IMR-90 (cell line): Measurements from ENCODE around the gene DKK3. TPM values are rescaled to one million over a fixed set of nuclear protein-coding genes. Genes with fewer than 3 reads are reported as not detected.

Experiments
- ATAC-seq: fragments of 200-7000 bp; cut with Tn5 transposase; 2 replicates; pipeline ENCODE4 v1.9.1; 2020; ENCODE audit warnings: low read depth, mild to moderate bottlenecking, moderate library complexity
- BruUV-seq: library from RNA; stranded (reverse); fragments of 400-500 nt; replicated peaks from 2 replicates; lab custom pipeline; 2021; lab: Mats Ljungman, UMichigan
- CTCF ChIA-PET: fragments of 300-600 bp; formaldehyde crosslinking; extraction: SDS; loops from one replicate; lab custom pipeline; 2021; ENCODE audit warnings: antibody characterized with exemption; lab: Yijun Ruan, JAX
- POLR2A ChIA-PET: fragments of 300-600 bp; sonication (Branson Sonifier 250); formaldehyde crosslinking; loops from one replicate; lab custom pipeline; 2022; ENCODE audit warnings: antibody characterized with exemption; ENCODE audit not compliant: unreplicated experiment; lab: Charles Lee
- DNase-seq: peaks from one replicate; pipeline ENCODE4 v3.0.0; 2013
- H2AFZ ChIP-seq: replicated peaks from 2 replicates; pipeline ENCODE3; 2013; ENCODE audit warnings: low read length, mild to moderate bottlenecking; ENCODE audit not compliant: poor library complexity
- H2AK5ac ChIP-seq: 2 replicates; pipeline ENCODE4 v1.6.1; 2013; ENCODE audit warnings: low read depth, low read length, inconsistent platforms
- H2AK9ac ChIP-seq: replicated peaks from 2 replicates; pipeline ENCODE3; 2013; ENCODE audit warnings: mild to moderate bottlenecking, low read depth, low read length, moderate library complexity; ENCODE audit not compliant: poor library complexity
- H2BK120ac ChIP-seq: 2 replicates; pipeline ENCODE4 v1.6.1; 2013; ENCODE audit warnings: low read depth, low read length, inconsistent platforms
- H2BK15ac ChIP-seq: 3 replicates; pipeline ENCODE4 v1.6.1; 2013; ENCODE audit warnings: low read depth, low read length, inconsistent platforms
- H2BK20ac ChIP-seq: 2 replicates; pipeline ENCODE4 v1.6.1; 2013; ENCODE audit warnings: low read depth, mild to moderate bottlenecking, inconsistent platforms, low read length, moderate library complexity
- H2BK5ac ChIP-seq: 2 replicates; pipeline ENCODE4 v1.6.1; 2013; ENCODE audit warnings: mild to moderate bottlenecking, low read depth, low read length, inconsistent platforms; ENCODE audit not compliant: poor library complexity, severe bottlenecking
- H3K14ac ChIP-seq: replicated peaks from 2 replicates; pipeline ENCODE4 v1.6.1; 2013; ENCODE audit warnings: low read depth, low read length, inconsistent platforms
- H3K18ac ChIP-seq: 2 replicates; pipeline ENCODE4 v1.6.1; 2013; ENCODE audit warnings: low read depth, low read length, control low read depth
- H3K23ac ChIP-seq: 2 replicates; pipeline ENCODE4 v1.6.1; 2013; ENCODE audit warnings: low read depth, low read length, inconsistent platforms
- H3K27ac ChIP-seq: 2 replicates; pipeline ENCODE4 v1.5.1; 2013; ENCODE audit warnings: mild to moderate bottlenecking, control low read depth, low read length; ENCODE audit not compliant: insufficient read depth
- H3K27me3 ChIP-seq: 2 replicates; pipeline ENCODE4 v1.6.1; 2013; ENCODE audit warnings: low read length; ENCODE audit not compliant: control insufficient read depth, insufficient read depth
- H3K36me3 ChIP-seq: 2 replicates; pipeline ENCODE4 v1.6.1; 2013; ENCODE audit warnings: low read length, mixed read lengths; ENCODE audit not compliant: control insufficient read depth, insufficient read depth
- H3K4ac ChIP-seq: 2 replicates; pipeline ENCODE4 v1.6.1; 2013; ENCODE audit warnings: low read depth, low read length, inconsistent platforms
- H3K4me1 ChIP-seq: 2 replicates; pipeline ENCODE4 v1.6.1; 2013; ENCODE audit warnings: low read length, mixed read lengths; ENCODE audit not compliant: control insufficient read depth, insufficient read depth
- H3K4me2 ChIP-seq: 2 replicates; pipeline ENCODE4 v1.6.1; 2013; ENCODE audit warnings: low read depth, mild to moderate bottlenecking, control low read depth, low read length, moderate library complexity
- H3K4me3 ChIP-seq: 2 replicates; pipeline ENCODE4 v1.5.1; 2013; ENCODE audit warnings: low read depth, mild to moderate bottlenecking, control low read depth, low read length, moderate library complexity; ENCODE audit not compliant: insufficient read depth
- H3K56ac ChIP-seq: 2 replicates; pipeline ENCODE4 v1.6.1; 2013; ENCODE audit warnings: low read length, inconsistent platforms; ENCODE audit not compliant: insufficient read depth; ENCODE audit errors: extremely low read depth
- H3K79me1 ChIP-seq, 2 experiments: 2 replicates each; pipeline ENCODE4 v1.6.1; 2013; ENCODE audit warnings: low read length in 2 of 2, inconsistent platforms in 1 of 2, low read depth in 1 of 2
- H3K9ac ChIP-seq: 2 replicates; pipeline ENCODE4 v1.6.1; 2013; ENCODE audit warnings: low read depth, low read length, control low read depth
- H3K9me1 ChIP-seq: 2 replicates; pipeline ENCODE4 v1.6.1; 2013; ENCODE audit warnings: low read length, inconsistent platforms; ENCODE audit not compliant: insufficient read depth
- H3K9me3 ChIP-seq: 2 replicates; pipeline ENCODE4 v1.6.1; 2013; ENCODE audit warnings: low read length; ENCODE audit not compliant: control insufficient read depth, insufficient read depth
- H4K20me1 ChIP-seq: 2 replicates; pipeline ENCODE4 v1.6.1; 2013; ENCODE audit warnings: low read length, inconsistent platforms; ENCODE audit not compliant: insufficient read depth
- H4K5ac ChIP-seq: 2 replicates; pipeline ENCODE4 v1.6.1; 2013; ENCODE audit warnings: mild to moderate bottlenecking, low read depth, low read length, control low read depth
- H4K8ac ChIP-seq, 2 experiments: 2 replicates each; pipeline ENCODE4 v1.6.1; 2013; ENCODE audit warnings: low read depth in 2 of 2, low read length in 2 of 2, control low read depth in 1 of 2, inconsistent platforms in 1 of 2
- H4K91ac ChIP-seq: 2 replicates; pipeline ENCODE4 v1.6.1; 2013; ENCODE audit warnings: low read depth, low read length, inconsistent platforms; ENCODE audit not compliant: insufficient read depth
- BHLHE40 ChIP-seq: fragments of 150-350 bp; IDR thresholded peaks from 2 replicates; pipeline ENCODE4 v1.6.1; 2016; ENCODE audit warnings: mild to moderate bottlenecking, low read depth, low read length
- CEBPB ChIP-seq: IDR thresholded peaks from 2 replicates; pipeline ENCODE4 v1.6.1; 2012; ENCODE audit warnings: low read depth, low read length, improper control_type of control experiment
- CTCF ChIP-seq: conservative IDR thresholded peaks from 2 replicates; pipeline ENCODE4 v1.5.1; 2012; ENCODE audit warnings: mild to moderate bottlenecking, low read depth, low read length, improper control_type of control experiment
- ELK1 ChIP-seq: fragments of 150-350 bp; IDR thresholded peaks from 2 replicates; pipeline ENCODE4 v1.6.1; 2016; ENCODE audit warnings: low read depth, mild to moderate bottlenecking, low read length, moderate library complexity, borderline replicate concordance
- MAFK ChIP-seq: IDR thresholded peaks from 2 replicates; pipeline ENCODE4 v1.6.1; 2012; ENCODE audit warnings: low read depth, low read length, improper control_type of control experiment
- MAZ ChIP-seq: IDR thresholded peaks from 2 replicates; pipeline ENCODE4 v1.6.1; 2012; ENCODE audit warnings: low read depth, mild to moderate bottlenecking, low read length, improper control_type of control experiment, moderate library complexity, borderline replicate concordance
- MXI1 ChIP-seq: IDR thresholded peaks from 2 replicates; pipeline ENCODE4 v1.6.1; 2012; ENCODE audit warnings: low read depth, mild to moderate bottlenecking, low read length, moderate library complexity, borderline replicate concordance
- NFE2L2 ChIP-seq: fragments of 150-350 bp; IDR thresholded peaks from 2 replicates; pipeline ENCODE4 v1.6.1; 2016; ENCODE audit warnings: low read depth, mild to moderate bottlenecking, low read length
- POLR2A ChIP-seq: IDR thresholded peaks from 2 replicates; pipeline ENCODE4 v1.6.1; 2012; ENCODE audit warnings: mild to moderate bottlenecking, low read depth, low read length
- RAD21 ChIP-seq: IDR thresholded peaks from 2 replicates; pipeline ENCODE4 v1.6.1; 2012; ENCODE audit warnings: low read length, improper control_type of control experiment
- RCOR1 ChIP-seq: IDR thresholded peaks from 2 replicates; pipeline ENCODE4 v1.6.1; 2012; ENCODE audit warnings: mild to moderate bottlenecking, low read length, improper control_type of control experiment; ENCODE audit not compliant: insufficient replicate concordance
- SMC3 ChIP-seq: fragments of 150-350 bp; IDR thresholded peaks from 2 replicates; pipeline ENCODE4 v1.6.1; 2016; ENCODE audit warnings: low read depth, mild to moderate bottlenecking, antibody characterized with exemption, low read length, moderate library complexity
- WGBS, 2 experiments: methylation state at CpG; one replicate each; pipeline versions ENCODE4 v1.1.5 to v1.1.7; 2013; ENCODE audit warnings: missing lambda C conversion rate in 2 of 2; ENCODE audit not compliant: insufficient read length in 1 of 2; ENCODE audit errors: extremely low coverage in 2 of 2; 5-methylcytosine and 5-hydroxymethylcytosine counted together
- dilution Hi-C: fragments of 300-500 bp; cut with HindIII; formaldehyde crosslinking; loops from one replicate; pipeline ENCODE4 v1.14.3; 2018; ENCODE audit warnings: low sequenced_read_pairs; ENCODE audit not compliant: unreplicated experiment
- in situ Hi-C: fragments of 300-500 bp; cut with MboI; formaldehyde crosslinking; loops from 3 replicates; pipeline ENCODE4 v1.14.3; 2019; ENCODE audit warnings: low sequenced_read_pairs, inconsistent platforms, mixed read lengths
- intact Hi-C: fragments of 100-400 bp; cut with micrococcal nuclease; formaldehyde crosslinking; loops from 2 replicates; pipeline ENCODE4 v1.10.0; 2022
- polyA plus RNA-seq, 3 experiments: library from polyadenylated mRNA; depleted of rRNA; stranded (reverse); fragments of >200 nt; gene quantifications; 2 replicates each; pipeline ENCODE4 v1.2.3, GENCODE V29; 2012; ENCODE audit warnings: low replicate concordance in 1 of 3
- total RNA-seq: library from RNA; depleted of rRNA; stranded (reverse); fragments of >200 nt; gene quantifications from 2 replicates; pipeline ENCODE4 v1.2.3, GENCODE V29; 2012

Gene DKK3
- total and polyA plus RNA-seq, 2 of the 4 experiments (the other 2 are of a cell fraction), result 453 to 964 TPM

GRCh38 chr11:12029738-12030363 lies 21.4 kb upstream of the DKK3 start:
- 100% methylated on average over 1 of the region's 5 CpGs; no CpG with 5 or more reads in 1 of the 2 experiments for WGBS, 2 experiments
- Histone ChIP-seq H4K20me1 (no peaks in the 10 kb centered on the region), H2AK5ac (peak overlapping the region; percentile 35; the same call in 1 of the 2 replicates), H3K9me3 (no peaks in the 10 kb centered on the region), H3K27ac (no peak overlapping the region), H3K4me1 (peaks cover 8% of the 10 kb centered on the region), H3K4me2 (no peak overlapping the region; the same call in 1 of the 2 replicates), H3K9me1 (peaks cover 13% of the 10 kb centered on the region), H2BK5ac (no peak overlapping the region), H3K4ac (peak overlapping the region; percentile 40; the same call in 1 of the 2 replicates), H3K18ac (no peak overlapping the region), H3K56ac (no peak overlapping the region), H3K36me3 (no peaks in the 10 kb centered on the region), H2BK20ac (peak overlapping the region; percentile 37; the same call in 1 of the 2 replicates), H3K23ac (no peak overlapping the region), H2BK15ac (0 out of 3 replicates have a peak overlapping the region, but pooled peaks have one; percentile 40), H2AK9ac (no peak overlapping the region), H3K27me3 (no peaks in the 10 kb centered on the region), H3K79me1 (no peaks in the 10 kb centered on the region), H3K9ac (no peak overlapping the region), H4K5ac (peak overlapping the region; percentile 49; the same call in 1 of the 2 replicates), H3K14ac (no peak overlapping the region; the same call in 1 of the 2 replicates), H4K91ac (0 out of 2 replicates have a peak overlapping the region, but pooled peaks have one; percentile 20), H3K4me3 (no peak overlapping the region), H2BK120ac (peak overlapping the region; percentile 7; the same call in 1 of the 2 replicates), H4K8ac (peak overlapping the region in 1 of 2 experiments; percentile 33; a peak in 1 of 4 replicates), H2AFZ (no peak overlapping the region)
- TF ChIP-seq NFE2L2, result no peak
- TF ChIP-seq RCOR1, result no peak
- TF ChIP-seq MXI1, result no peak
- TF ChIP-seq MAZ, result no peak
- no peak for TF ChIP-seq SMC3
- no peak; the same call in 1 of the 2 replicates for TF ChIP-seq RAD21
- TF ChIP-seq CTCF, result no peak
- no peak for TF ChIP-seq POLR2A
- no peak for TF ChIP-seq ELK1
- TF ChIP-seq BHLHE40, result no peak
- no peak for TF ChIP-seq MAFK
- no peak for TF ChIP-seq CEBPB
- DNase-seq, result peak; percentile 65
- intact Hi-C loops, result no loop called here
- ChIA-PET POLR2A (no interaction called here), CTCF (no interaction called here)
- no TSS peak for BruUV-seq
- ATAC-seq, result peak; percentile 79
- dilution Hi-C loops, result no loop called here
- in situ Hi-C loops, result loop anchor here (5.0 to 25.0 kb wide), 2 partner anchors 233 to 993 kb away; no protein-coding TSS in a partner anchor
